Activated T-helper 1 cell treated with anti-CD3 and anti-CD28 coated beads, Interleukin-2, amount 50 U/mL, for 16 hours (primary cell): ENCODE results near the gene PLK4.
A peak's percentile ranks its signal among the peaks of the same experiment; 100 is the strongest.

ENCODE experiments used
- DNase-seq, 2 donors: peaks; one replicate each; pipeline ENCODE4 v3.0.0-alpha.2; 2020; ENCODE audit warnings: low read depth in 1 of 2, low spot score in 1 of 2

PLK4 gene

GRCh38 chr4:127880763-127881562 is at the start of gene PLK4:
Gene PLK4 (plus strand): TSS chr4:127880893. CDS start chr4:127881135, 242 bp downstream.
- peak; percentile 85 to 88 for DNase-seq

- no peak for DNase-seq
Measured at GRCh38 chr4:127832585-127832984, 48.1 kb upstream of the PLK4 start.

GRCh38 chr4:127843704-127844600 is 36.7 kb upstream of the PLK4 start:
- DNase-seq: no peak

- DNase-seq: no peak
Measured at GRCh38 chr4:127844601-127845116, 36.0 kb upstream of the PLK4 start.

- no peak for DNase-seq
Measured at GRCh38 chr4:127846061-127846460, 34.6 kb upstream of the PLK4 start.

GRCh38 chr4:127846765-127847164 is 33.9 kb upstream of the PLK4 start:
- DNase-seq: no peak

- no peak for DNase-seq
Measured at GRCh38 chr4:127849505-127850234, 31.0 kb upstream of the PLK4 start.

- DNase-seq: no peak
Measured at GRCh38 chr4:127852661-127853060, 28.0 kb upstream of the PLK4 start.

- DNase-seq: no peak
Measured at GRCh38 chr4:127856196-127856812, 24.4 kb upstream of the PLK4 start.

GRCh38 chr4:127856813-127857447 is 23.8 kb upstream of the PLK4 start:
- no peak for DNase-seq

- DNase-seq: no peak
Measured at GRCh38 chr4:127857641-127858040, 23.1 kb upstream of the PLK4 start.

- no peak for DNase-seq
Measured at GRCh38 chr4:127868196-127868595, 12.5 kb upstream of the PLK4 start.

- no peak for DNase-seq
Measured at GRCh38 chr4:127870281-127870680, 10.4 kb upstream of the PLK4 start.

- no peak for DNase-seq
Measured at GRCh38 chr4:127870688-127871087, 10.0 kb upstream of the PLK4 start.

GRCh38 chr4:127875791-127876190 is 4.9 kb upstream of the PLK4 start:
- DNase-seq: no peak

GRCh38 chr4:127881563-127881864 is 821 bp downstream of the PLK4 start:
- no peak for DNase-seq

GRCh38 chr4:127888559-127888958 is 7.9 kb downstream of the PLK4 start:
- DNase-seq: no peak

- DNase-seq: no peak
Measured at GRCh38 chr4:127889903-127890302, 9.2 kb downstream of the PLK4 start.

- no peak for DNase-seq
Measured at GRCh38 chr4:127896069-127896468, 15.4 kb downstream of the PLK4 start.

GRCh38 chr4:127896528-127896927 is 15.8 kb downstream of the PLK4 start:
- no peak for DNase-seq
